Measurements from ENCODE around the gene SOX13.
A peak's percentile ranks its signal among the peaks of the same experiment; 100 is the strongest.
"Not testable (repeated sequence)": the region's sequence is repeated elsewhere in the genome, so short reads cannot be mapped to it uniquely, and the experiment has no call there.

Gene SOX13

DNA sequence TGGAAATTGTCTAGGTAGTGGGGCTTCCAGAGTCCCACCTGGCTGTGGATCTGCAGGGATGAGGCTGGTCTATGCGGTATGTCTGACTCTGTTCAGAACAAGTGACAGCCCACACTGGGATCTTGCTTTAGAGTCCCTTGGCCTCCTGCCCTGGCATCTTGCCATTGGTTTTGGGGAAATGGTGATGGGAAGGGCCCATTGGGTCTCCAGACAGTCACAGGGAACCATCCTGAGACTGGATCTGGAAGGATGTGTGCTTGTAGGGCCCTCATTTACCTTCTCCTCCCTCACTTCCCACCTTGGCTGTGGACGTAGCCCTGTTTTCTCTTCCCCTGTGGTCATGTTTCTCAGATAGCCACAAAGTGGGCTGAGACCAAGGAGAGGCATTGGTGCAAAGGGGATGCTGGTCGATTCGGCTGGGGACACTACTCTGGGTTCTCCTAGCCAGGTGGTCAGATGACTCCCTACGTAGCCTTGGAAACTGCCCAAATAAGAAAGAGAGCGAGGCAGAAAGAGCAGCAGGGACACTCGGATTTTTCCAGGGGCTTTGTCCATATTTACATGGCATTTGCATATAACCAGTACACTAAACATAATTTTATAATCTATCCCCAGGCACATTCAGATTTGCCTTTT, 15.1 kb downstream of the SOX13 start:
- DNase-seq: no peak

DNA sequence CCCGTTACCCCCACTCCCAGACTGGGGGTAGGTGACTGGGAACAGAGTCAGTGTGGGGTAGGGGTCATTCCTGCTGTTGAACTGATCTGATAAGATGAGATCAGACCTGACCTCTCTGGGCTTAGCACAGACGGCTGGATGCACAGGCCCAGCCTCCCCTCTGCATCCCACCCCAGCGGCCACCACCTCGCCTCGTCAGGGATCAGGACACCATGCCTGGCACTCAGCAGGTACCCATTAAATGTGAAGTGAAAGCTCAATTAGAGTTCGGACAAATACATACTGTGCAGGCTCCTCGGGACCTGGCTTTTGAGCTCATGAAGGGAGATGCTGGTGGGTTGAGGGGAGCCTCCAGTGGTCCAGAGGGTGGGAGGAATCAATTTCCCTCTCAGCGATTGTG, 15.7 kb downstream of the SOX13 start:
- DNase-seq: no peak

- DNase-seq: peak; percentile 47
These were observed 16.3 kb downstream of the SOX13 start for GRCh38 chr1:204089044-204089751.

DNA sequence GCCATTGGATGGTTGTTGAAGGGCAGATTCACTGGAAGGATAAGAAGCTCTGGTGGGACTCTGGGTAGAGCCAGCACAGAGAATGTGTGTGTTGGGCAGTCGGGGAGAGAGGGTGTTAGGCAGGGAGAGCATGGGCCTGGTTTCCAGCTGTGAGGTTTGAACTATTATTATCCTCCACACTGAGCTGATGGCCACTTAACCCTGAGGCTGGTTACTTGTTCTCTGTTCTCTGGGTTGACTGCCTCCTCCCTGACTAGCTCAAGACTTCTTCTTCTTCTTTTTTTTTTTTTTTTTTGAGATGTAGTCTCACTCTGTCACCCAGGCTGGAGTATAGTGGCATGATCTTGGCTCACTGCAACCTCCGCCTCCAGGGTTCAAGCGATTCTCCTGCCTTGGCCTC, 17.2 kb downstream of the SOX13 start:
- DNase-seq: not testable (repeated sequence)

- no peak for DNase-seq
These were observed 18.2 kb downstream of the SOX13 start for GRCh38 chr1:204091066-204091465.

- no peak for DNase-seq
These were observed 18.9 kb downstream of the SOX13 start for GRCh38 chr1:204091787-204092312.

DNA sequence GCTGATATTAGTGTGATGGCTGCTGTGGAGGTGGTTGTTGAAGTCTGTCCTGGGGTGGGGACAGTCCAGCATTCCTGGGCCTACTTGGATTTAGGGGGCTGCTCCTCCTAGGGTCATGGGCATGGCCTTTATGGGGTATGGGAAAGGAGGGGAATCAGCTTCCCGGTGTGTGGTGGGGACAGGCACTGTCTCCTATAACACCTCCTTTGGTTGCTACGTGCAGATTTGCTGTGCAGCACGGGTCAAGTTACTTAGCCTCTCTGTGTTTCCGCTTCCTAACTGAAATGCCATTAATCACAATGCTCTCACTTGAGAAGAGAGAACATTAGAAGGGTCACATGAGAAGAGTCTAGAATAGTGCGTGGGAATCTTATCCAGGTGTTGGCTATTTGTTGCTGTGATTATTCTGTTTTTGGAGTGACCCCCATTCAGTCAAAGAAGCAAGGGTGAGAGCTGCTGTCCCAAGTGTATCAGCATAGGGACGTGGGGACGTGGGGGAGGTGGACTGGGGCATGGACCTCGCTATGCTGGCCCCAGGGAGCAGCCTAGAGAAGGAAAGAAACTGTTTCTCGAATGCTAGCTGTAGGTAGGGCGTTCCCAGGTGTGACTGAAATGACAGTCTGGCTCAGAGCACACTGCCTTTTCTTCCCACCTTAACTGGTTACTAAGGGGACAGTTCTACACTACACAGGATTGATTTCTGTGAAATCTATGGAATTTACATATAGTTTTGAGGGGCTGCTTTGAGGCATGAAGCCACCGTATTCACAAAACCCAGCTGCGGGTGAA, 19.9 kb downstream of the SOX13 start:
- no peak for DNase-seq

- no peak for DNase-seq
These were observed 20.5 kb downstream of the SOX13 start for GRCh38 chr1:204093421-204093717.

DNA sequence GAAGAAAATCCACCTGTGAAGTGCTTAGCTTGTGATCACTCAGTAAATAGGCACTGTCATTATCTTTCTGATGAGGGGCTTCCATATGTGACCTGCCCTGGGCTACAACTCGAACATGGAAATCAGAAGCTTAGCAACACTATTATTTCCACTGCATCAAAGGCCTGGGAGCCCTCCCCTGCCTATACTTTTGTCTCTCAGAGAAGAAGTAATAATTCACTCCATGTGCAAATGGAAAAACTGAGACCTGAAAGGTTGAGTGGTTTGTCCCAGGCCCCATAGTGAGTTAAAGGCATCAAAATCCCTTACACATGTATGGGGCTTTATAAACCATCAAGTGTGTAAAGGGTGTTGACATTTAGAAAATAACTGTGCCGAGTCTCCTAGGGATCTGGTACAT, 20.9 kb downstream of the SOX13 start:
- no peak for DNase-seq

DNA sequence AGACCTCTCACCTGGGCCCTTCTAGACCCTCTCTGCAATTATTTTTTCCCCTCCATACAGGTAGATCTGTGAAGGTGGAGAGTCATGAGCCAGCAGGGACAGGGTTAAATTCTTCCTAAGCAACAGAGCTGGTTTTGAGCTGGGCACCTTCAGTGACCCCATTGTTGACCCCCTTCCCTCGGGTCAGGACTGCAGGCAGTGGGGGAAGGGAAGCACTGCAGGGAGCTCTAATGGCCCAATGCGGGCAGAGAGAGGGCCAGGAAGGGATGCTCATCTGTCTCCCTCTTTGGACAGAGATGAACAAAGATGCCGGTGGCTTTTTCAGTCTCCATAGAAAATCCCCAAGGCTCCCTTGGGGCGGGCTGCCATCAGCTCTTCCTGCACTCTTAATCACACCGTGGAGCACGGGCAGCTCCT, 21.4 kb downstream of the SOX13 start:
- peak; percentile 69 for DNase-seq

GRCh38 chr1:204094856-204095634, 22.1 kb downstream of the SOX13 start:
- peak; percentile 76 for DNase-seq

GRCh38 chr1:204096931-204097330, 24.0 kb downstream of the SOX13 start:
- no peak for DNase-seq

- no peak for DNase-seq
These were observed 25.8 kb downstream of the SOX13 start for GRCh38 chr1:204098683-204099082.

- not testable (repeated sequence) for DNase-seq
These were observed 26.8 kb downstream of the SOX13 start for GRCh38 chr1:204099754-204100153.

DNA sequence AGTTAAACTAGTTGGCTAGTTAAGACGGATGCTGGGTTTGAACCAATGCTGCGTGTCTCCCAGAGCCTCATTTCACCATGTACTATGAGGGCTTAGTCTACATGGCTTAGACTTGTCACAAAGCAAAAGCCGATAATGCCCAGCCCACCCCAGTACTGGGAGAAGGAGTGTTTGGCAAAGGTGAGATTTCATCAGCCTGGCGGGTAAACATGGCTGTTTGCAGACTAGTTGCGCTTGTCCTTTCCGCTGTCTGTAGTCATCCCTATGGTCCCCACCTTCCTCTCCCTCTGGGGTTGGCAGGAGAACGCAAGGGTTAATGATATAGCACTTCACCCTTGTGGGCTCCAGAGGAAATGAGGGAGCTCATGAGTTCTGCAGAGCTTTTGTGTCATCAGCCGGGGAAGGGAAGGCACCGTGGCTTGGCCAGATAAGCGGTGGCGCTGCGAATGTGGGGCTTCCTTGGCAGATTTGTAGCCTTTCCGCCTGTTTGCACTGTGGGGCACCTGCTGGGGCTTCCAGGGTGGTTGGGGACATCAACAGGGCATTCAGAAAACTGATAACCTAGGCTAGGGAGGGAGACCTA, 29.2 kb downstream of the SOX13 start:
- no peak for DNase-seq

- no peak for DNase-seq
These were observed 30.0 kb downstream of the SOX13 start for GRCh38 chr1:204102739-204103430.

DNA sequence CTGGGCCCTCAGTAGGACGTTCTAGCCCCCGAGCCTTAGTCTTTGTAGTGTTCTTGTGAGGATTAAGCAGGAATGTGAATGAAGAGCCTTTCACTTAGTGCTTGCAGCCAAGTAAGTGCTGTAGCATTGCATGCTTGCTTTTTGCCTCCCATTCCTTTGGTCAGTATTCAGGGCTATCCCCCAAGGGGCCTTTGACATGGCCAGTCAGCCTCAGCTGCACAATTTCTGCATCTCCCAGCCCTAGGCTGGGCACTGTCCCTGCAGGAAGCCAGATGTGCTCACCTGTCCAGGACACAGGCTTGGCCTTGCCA, 30.5 kb downstream of the SOX13 start:
- DNase-seq: no peak

DNA sequence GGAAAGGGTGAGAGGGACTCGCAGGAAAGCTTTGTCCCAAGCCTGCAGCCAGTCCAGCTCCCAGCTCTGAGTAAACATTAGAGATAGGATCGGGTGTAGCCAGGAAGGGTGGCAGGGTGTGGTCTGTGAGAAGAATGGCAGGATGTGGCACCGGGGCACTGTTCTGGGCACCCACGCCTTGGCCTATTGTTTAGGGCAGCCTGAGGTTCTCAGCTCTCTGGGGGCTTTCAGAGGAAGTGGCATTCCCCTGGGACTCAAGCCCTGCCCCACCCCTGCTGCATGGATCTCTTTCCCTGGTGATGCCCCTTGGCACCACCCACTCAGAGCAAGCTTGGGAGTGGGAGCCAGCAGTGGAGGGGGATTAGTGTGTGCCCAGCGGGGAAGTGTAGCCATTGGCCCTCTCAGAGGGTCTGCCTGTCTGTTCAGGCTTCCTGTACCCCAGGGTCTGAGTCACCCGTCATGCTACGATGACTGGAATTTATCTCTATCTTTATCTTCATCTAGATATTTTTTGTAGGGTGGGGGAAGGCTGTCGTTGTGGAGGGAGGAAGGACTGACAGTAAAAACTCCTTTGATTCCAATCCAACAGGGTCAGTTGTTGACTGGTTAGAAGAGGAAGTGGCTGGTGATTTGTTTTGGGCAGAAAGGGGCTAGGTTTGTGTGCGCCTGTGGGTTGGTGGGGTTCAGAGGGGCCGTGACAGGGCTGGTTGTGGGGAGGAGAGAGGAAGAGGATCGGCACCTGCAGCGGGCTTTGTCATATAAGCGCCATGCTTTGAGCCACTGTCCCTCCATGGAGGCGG, 31.6 kb downstream of the SOX13 start:
- no peak for DNase-seq

DNA sequence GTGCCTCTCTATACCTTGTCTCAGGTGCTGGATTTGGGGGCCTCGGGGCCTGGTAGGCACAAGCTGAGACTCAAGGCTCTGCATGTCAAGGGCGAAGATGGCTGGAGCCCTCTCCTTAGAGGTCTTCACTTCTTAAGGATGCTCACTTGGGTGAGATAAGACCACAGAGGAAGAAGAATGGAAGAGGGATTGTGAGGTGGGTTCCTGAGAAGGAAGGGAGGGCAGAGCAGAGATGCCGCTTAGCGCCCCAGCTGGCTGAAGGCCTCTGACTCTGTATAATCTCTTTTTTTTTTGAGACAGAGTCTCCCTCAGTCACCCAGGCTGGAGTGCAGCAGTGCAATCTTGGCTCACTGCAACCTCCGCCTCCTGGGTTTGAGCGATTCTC, 32.2 kb downstream of the SOX13 start:
- DNase-seq: no peak

- DNase-seq: peak; percentile 7
These were observed 33.9 kb downstream of the SOX13 start for GRCh38 chr1:204106825-204107224.

- DNase-seq: no peak
These were observed 35.0 kb downstream of the SOX13 start for GRCh38 chr1:204107892-204108291.

Measured in eye (tissue), 1 donor.